Panc1 (cell line): ENCODE measurements around the gene KRT23.

Experiments
- CTCF ChIP-seq: fragments of 450-650 bp; IDR thresholded peaks from 2 replicates; pipeline ENCODE4 v1.5.1; 2017; ENCODE audit warnings: mild to moderate bottlenecking
- POLR2AphosphoS5 ChIP-seq: IDR thresholded peaks from 2 replicates; pipeline ENCODE4 v1.6.1; 2012; ENCODE audit warnings: mild to moderate bottlenecking, low read depth, low read length, moderate library complexity
- SIN3A ChIP-seq: IDR thresholded peaks from 2 replicates; pipeline ENCODE4 v1.6.1; 2012; ENCODE audit warnings: low read depth, mild to moderate bottlenecking, low read length, moderate library complexity, borderline replicate concordance; ENCODE audit not compliant: insufficient read depth
- TCF7L2 ChIP-seq: IDR thresholded peaks from 2 replicates; pipeline ENCODE4 v1.6.1; 2011; ENCODE audit warnings: mild to moderate bottlenecking, low read depth, low read length, inconsistent platforms
- TF ChIP-seq, protein P1 (sequence below), 2 experiments: IDR thresholded peaks; 2 replicates each; pipeline ENCODE4 v1.6.1; 2011 to 2012; ENCODE audit warnings: low read depth in 2 of 2, control low read depth in 1 of 2, low read length in 1 of 2, mild to moderate bottlenecking in 1 of 2, moderate library complexity in 1 of 2; ENCODE audit not compliant: insufficient read depth in 1 of 2

- no peak for TF ChIP-seq POLR2AphosphoS5
- no peak for TF ChIP-seq CTCF
- TF ChIP-seq SIN3A, result no peak
- TF ChIP-seq TCF7L2, result no peak
- TF ChIP-seq, protein P1, sequence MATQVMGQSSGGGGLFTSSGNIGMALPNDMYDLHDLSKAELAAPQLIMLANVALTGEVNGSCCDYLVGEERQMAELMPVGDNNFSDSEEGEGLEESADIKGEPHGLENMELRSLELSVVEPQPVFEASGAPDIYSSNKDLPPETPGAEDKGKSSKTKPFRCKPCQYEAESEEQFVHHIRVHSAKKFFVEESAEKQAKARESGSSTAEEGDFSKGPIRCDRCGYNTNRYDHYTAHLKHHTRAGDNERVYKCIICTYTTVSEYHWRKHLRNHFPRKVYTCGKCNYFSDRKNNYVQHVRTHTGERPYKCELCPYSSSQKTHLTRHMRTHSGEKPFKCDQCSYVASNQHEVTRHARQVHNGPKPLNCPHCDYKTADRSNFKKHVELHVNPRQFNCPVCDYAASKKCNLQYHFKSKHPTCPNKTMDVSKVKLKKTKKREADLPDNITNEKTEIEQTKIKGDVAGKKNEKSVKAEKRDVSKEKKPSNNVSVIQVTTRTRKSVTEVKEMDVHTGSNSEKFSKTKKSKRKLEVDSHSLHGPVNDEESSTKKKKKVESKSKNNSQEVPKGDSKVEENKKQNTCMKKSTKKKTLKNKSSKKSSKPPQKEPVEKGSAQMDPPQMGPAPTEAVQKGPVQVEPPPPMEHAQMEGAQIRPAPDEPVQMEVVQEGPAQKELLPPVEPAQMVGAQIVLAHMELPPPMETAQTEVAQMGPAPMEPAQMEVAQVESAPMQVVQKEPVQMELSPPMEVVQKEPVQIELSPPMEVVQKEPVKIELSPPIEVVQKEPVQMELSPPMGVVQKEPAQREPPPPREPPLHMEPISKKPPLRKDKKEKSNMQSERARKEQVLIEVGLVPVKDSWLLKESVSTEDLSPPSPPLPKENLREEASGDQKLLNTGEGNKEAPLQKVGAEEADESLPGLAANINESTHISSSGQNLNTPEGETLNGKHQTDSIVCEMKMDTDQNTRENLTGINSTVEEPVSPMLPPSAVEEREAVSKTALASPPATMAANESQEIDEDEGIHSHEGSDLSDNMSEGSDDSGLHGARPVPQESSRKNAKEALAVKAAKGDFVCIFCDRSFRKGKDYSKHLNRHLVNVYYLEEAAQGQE (IDR thresholded peaks at IDR 0.05; ENCODE audit: insufficient read depth in 1 of 2, low read depth in 2 of 2, low read length in 1 of 2), result no peak
These were observed 13.7 kb upstream of the KRT23 start for GRCh38 chr17:40951011-40951622.
